NCI-H446 (cell line): ENCODE data around the gene XPR1.

ENCODE experiments used
- DNase-seq, 2 experiments: peaks; one replicate each; lab custom pipeline; 2025; lab: John Stamatoyannopoulos, UW

Gene XPR1

GRCh38 chr1:180932378-180932777 is 300.6 kb downstream of the XPR1 start:
- DNase-seq, result no peak

GRCh38 chr1:180933141-180933540 is 301.3 kb downstream of the XPR1 start:
- no peak for DNase-seq

GRCh38 chr1:180934563-180934962 is 302.7 kb downstream of the XPR1 start:
- DNase-seq, result no peak

GRCh38 chr1:180935326-180936109 is 303.7 kb downstream of the XPR1 start:
- no peak for DNase-seq

GRCh38 chr1:180936110-180937011 is 304.5 kb downstream of the XPR1 start:
- DNase-seq, result no peak

- DNase-seq, result no peak
Measured at GRCh38 chr1:180937012-180937372, 305.2 kb downstream of the XPR1 start.

- DNase-seq, result no peak
Measured at GRCh38 chr1:180937624-180938225, 305.9 kb downstream of the XPR1 start.

- peak; percentile 38 to 87 for DNase-seq
Measured at GRCh38 chr1:180939073-180939710, 307.4 kb downstream of the XPR1 start.

GRCh38 chr1:180939711-180940103 is 307.9 kb downstream of the XPR1 start:
- DNase-seq, result no peak
